ENCODE data around the gene KCNJ11. TPM values are rescaled to one million over a fixed set of nuclear protein-coding genes. Genes with fewer than 3 reads are reported as not detected.
"Not testable (repeated sequence)": the region's sequence is repeated elsewhere in the genome, so short reads cannot be mapped to it uniquely, and the experiment has no call there.

KCNJ11 gene
- polyA plus RNA-seq (2013, experiment 1 of 2; ENCODE audit: insufficient read length) = 0.10 TPM
- 0.39 TPM for polyA plus RNA-seq (2013, experiment 2 of 2; ENCODE audit: insufficient read length)

GRCh38 chr11:17388609-17389210 is at the start of gene KCNJ11:
KCNJ11 (minus strand) TSS chr11:17388659; CDS start chr11:17388091, 568 bp downstream.
- DNase-seq = no peak

GRCh38 chr11:17437366-17437765 is 48.9 kb upstream of the KCNJ11 start:
- DNase-seq = no peak

- DNase-seq = no peak
These were observed 45.6 kb upstream of the KCNJ11 start for GRCh38 chr11:17434108-17434507.

GRCh38 chr11:17432002-17432401 is 43.5 kb upstream of the KCNJ11 start:
- no peak for DNase-seq

- DNase-seq = no peak
These were observed 42.7 kb upstream of the KCNJ11 start for GRCh38 chr11:17431139-17431538.

GRCh38 chr11:17430616-17431015 is 42.2 kb upstream of the KCNJ11 start:
- DNase-seq = no peak

- DNase-seq = no peak
These were observed 40.5 kb upstream of the KCNJ11 start for GRCh38 chr11:17428925-17429324.

- no peak for DNase-seq
These were observed 39.8 kb upstream of the KCNJ11 start for GRCh38 chr11:17428261-17428660.

- not testable (repeated sequence) for DNase-seq
These were observed 37.8 kb upstream of the KCNJ11 start for GRCh38 chr11:17426233-17426632.

- DNase-seq = no peak
These were observed 35.3 kb upstream of the KCNJ11 start for GRCh38 chr11:17423533-17424310.

GRCh38 chr11:17421781-17422180 is 33.3 kb upstream of the KCNJ11 start:
- DNase-seq = no peak

GRCh38 chr11:17418444-17419081 is 30.1 kb upstream of the KCNJ11 start:
- no peak for DNase-seq

- no peak for DNase-seq
These were observed 28.0 kb upstream of the KCNJ11 start for GRCh38 chr11:17416492-17416891.

- no peak for DNase-seq
These were observed 27.2 kb upstream of the KCNJ11 start for GRCh38 chr11:17415523-17416104.

- no peak for DNase-seq
These were observed 26.5 kb upstream of the KCNJ11 start for GRCh38 chr11:17414992-17415391.

GRCh38 chr11:17414317-17414737 is 25.9 kb upstream of the KCNJ11 start:
- no peak for DNase-seq

GRCh38 chr11:17413414-17414316 is 25.2 kb upstream of the KCNJ11 start:
- no peak for DNase-seq

- DNase-seq = no peak
These were observed 24.2 kb upstream of the KCNJ11 start for GRCh38 chr11:17412488-17413180.

- no peak for DNase-seq
These were observed 23.0 kb upstream of the KCNJ11 start for GRCh38 chr11:17411418-17411817.

GRCh38 chr11:17410606-17411379 is 22.3 kb upstream of the KCNJ11 start:
- DNase-seq = no peak

GRCh38 chr11:17408641-17409040 is 20.2 kb upstream of the KCNJ11 start:
- no peak for DNase-seq

All from fibroblast of skin of scalp (primary cell).